OCI-LY3 (cell line): ENCODE results near the gene OR1F1.

Source experiments
- H2AFZ ChIP-seq: fragments of 200-600, 300-600 bp; shearing (Covaris generic); 2 replicates; pipeline ENCODE4 v1.6.0; 2014; ENCODE audit warnings: antibody characterized with exemption, low read depth, low read length
- H3K27ac ChIP-seq: fragments of 200-600, 300-600 bp; sonication (generic); 2 replicates; pipeline ENCODE4 v1.5.1; 2014; ENCODE audit warnings: mild to moderate bottlenecking, low read length, moderate library complexity, mixed read lengths
- H3K27me3 ChIP-seq: fragments of 200-600, 300-600 bp; sonication (generic); 2 replicates; pipeline ENCODE4 v1.6.1; 2014; ENCODE audit warnings: low read depth, low read length, mixed read lengths
- H3K36me3 ChIP-seq: fragments of 200-600, 300-600 bp; sonication (generic); replicated peaks from 2 replicates; pipeline ENCODE3; 2014; ENCODE audit warnings: low read depth, low read length, mixed read lengths
- H3K4me1 ChIP-seq: fragments of 300-600, 200-600 bp; sonication (generic); 2 replicates; pipeline ENCODE4 v1.6.1; 2014; ENCODE audit warnings: low read length, mixed read lengths
- H3K4me2 ChIP-seq: fragments of 200-600, 300-600 bp; sonication (generic); 2 replicates; pipeline ENCODE4 v1.6.1; 2014; ENCODE audit warnings: low read length, mixed read lengths
- H3K4me3 ChIP-seq: fragments of 300-600, 200-600 bp; sonication (generic); 2 replicates; pipeline ENCODE4 v1.5.1; 2014; ENCODE audit warnings: antibody characterized with exemption, mild to moderate bottlenecking, low read length, moderate library complexity
- H3K79me2 ChIP-seq: fragments of 300-600, 200-600 bp; shearing (Covaris generic); 2 replicates; pipeline ENCODE4 v1.6.1; 2014; ENCODE audit warnings: mild to moderate bottlenecking, low read length, mixed read lengths
- H3K9ac ChIP-seq: fragments of 300-600, 200-600 bp; shearing (Covaris generic); 2 replicates; pipeline ENCODE4 v1.6.0; 2014; ENCODE audit warnings: mild to moderate bottlenecking, low read length, moderate library complexity
- H3K9me3 ChIP-seq: fragments of 200-600, 300-600 bp; shearing (Covaris generic); 2 replicates; pipeline ENCODE4 v1.6.1; 2014; ENCODE audit warnings: low read length, mixed read lengths; ENCODE audit not compliant: insufficient read depth
- H4K20me1 ChIP-seq: fragments of 200-600, 300-600 bp; sonication (generic); 2 replicates; pipeline ENCODE4 v1.6.1; 2016; ENCODE audit warnings: low read length, mixed read lengths; ENCODE audit not compliant: insufficient read depth
- CTCF ChIP-seq: fragments of 200-600, 300-600 bp; sonication (generic); IDR thresholded peaks from 2 replicates; pipeline ENCODE4 v1.5.1; 2014; ENCODE audit warnings: antibody characterized with exemption, low read length, low read depth
- EZH2phosphoT487 ChIP-seq: fragments of 200-600 bp; shearing (Covaris generic); IDR thresholded peaks from 2 replicates; pipeline ENCODE4 v1.6.1; 2018; ENCODE audit warnings: antibody characterized with exemption, mixed run types, low read depth

Gene OR1F1

GRCh38 chr16:3143189-3143588, 44.8 kb upstream of the OR1F1 start:
- H3K9me3 ChIP-seq: no peaks in the 10 kb centered on the region
- H3K27me3 ChIP-seq: no peaks in the 10 kb centered on the region
- no peak overlapping the region for H3K4me2 ChIP-seq
- no peak overlapping the region for H2AFZ ChIP-seq
- no peak for TF ChIP-seq CTCF
- TF ChIP-seq EZH2phosphoT487: no peak
- H3K79me2 ChIP-seq: no peaks in the 10 kb centered on the region
- no peak overlapping the region for H3K9ac ChIP-seq
- no peaks in the 10 kb centered on the region for H3K36me3 ChIP-seq
- H3K27ac ChIP-seq: no peak overlapping the region
- no peaks in the 10 kb centered on the region for H4K20me1 ChIP-seq
- H3K4me3 ChIP-seq: no peak overlapping the region
- no peaks in the 10 kb centered on the region for H3K4me1 ChIP-seq

GRCh38 chr16:3143598-3144320, 44.2 kb upstream of the OR1F1 start:
- TF ChIP-seq CTCF (no peak), EZH2phosphoT487 (no peak)
- no peak overlapping the region for H2AFZ ChIP-seq
- no peaks in the 10 kb centered on the region for H3K36me3 ChIP-seq
- no peaks in the 10 kb centered on the region for H4K20me1 ChIP-seq
- no peaks in the 10 kb centered on the region for H3K4me1 ChIP-seq
- no peaks in the 10 kb centered on the region for H3K79me2 ChIP-seq
- no peaks in the 10 kb centered on the region for H3K9me3 ChIP-seq
- H3K27ac ChIP-seq: no peak overlapping the region
- H3K9ac ChIP-seq: no peak overlapping the region
- no peak overlapping the region for H3K4me3 ChIP-seq
- H3K27me3 ChIP-seq: no peaks in the 10 kb centered on the region
- H3K4me2 ChIP-seq: no peak overlapping the region

GRCh38 chr16:3144321-3144983, 43.6 kb upstream of the OR1F1 start:
- Histone ChIP-seq H3K9ac (no peak overlapping the region), H3K27me3 (no peaks in the 10 kb centered on the region), H3K4me3 (no peak overlapping the region), H3K36me3 (no peaks in the 10 kb centered on the region), H2AFZ (no peak overlapping the region), H4K20me1 (no peaks in the 10 kb centered on the region), H3K79me2 (no peaks in the 10 kb centered on the region), H3K4me2 (no peak overlapping the region), H3K4me1 (peaks cover 6% of the 10 kb centered on the region; the same call in 1 of the 2 replicates), H3K9me3 (no peaks in the 10 kb centered on the region), H3K27ac (no peak overlapping the region)
- no peak for TF ChIP-seq EZH2phosphoT487
- TF ChIP-seq CTCF: no peak

- Histone ChIP-seq H3K79me2 (no peaks in the 10 kb centered on the region), H2AFZ (no peak overlapping the region), H3K4me2 (no peak overlapping the region), H3K27ac (no peak overlapping the region), H3K36me3 (no peaks in the 10 kb centered on the region), H3K27me3 (no peaks in the 10 kb centered on the region), H3K9ac (no peak overlapping the region), H4K20me1 (no peaks in the 10 kb centered on the region), H3K4me1 (peaks cover 6% of the 10 kb centered on the region; the same call in 1 of the 2 replicates), H3K9me3 (no peaks in the 10 kb centered on the region), H3K4me3 (no peak overlapping the region)
- TF ChIP-seq EZH2phosphoT487 (no peak), CTCF (no peak)
These were observed 42.9 kb upstream of the OR1F1 start for GRCh38 chr16:3145151-3145550.
